Ramos (cell line): Measurements from ENCODE around the gene TDRD12.

Experiments used
- in situ Hi-C: fragments of 300-500 bp; cut with MboI; formaldehyde crosslinking; loops from one replicate; pipeline ENCODE4 v1.14.3; 2022; ENCODE audit warnings: low sequenced_read_pairs; ENCODE audit not compliant: unreplicated experiment

The TDRD12 gene, protein sequence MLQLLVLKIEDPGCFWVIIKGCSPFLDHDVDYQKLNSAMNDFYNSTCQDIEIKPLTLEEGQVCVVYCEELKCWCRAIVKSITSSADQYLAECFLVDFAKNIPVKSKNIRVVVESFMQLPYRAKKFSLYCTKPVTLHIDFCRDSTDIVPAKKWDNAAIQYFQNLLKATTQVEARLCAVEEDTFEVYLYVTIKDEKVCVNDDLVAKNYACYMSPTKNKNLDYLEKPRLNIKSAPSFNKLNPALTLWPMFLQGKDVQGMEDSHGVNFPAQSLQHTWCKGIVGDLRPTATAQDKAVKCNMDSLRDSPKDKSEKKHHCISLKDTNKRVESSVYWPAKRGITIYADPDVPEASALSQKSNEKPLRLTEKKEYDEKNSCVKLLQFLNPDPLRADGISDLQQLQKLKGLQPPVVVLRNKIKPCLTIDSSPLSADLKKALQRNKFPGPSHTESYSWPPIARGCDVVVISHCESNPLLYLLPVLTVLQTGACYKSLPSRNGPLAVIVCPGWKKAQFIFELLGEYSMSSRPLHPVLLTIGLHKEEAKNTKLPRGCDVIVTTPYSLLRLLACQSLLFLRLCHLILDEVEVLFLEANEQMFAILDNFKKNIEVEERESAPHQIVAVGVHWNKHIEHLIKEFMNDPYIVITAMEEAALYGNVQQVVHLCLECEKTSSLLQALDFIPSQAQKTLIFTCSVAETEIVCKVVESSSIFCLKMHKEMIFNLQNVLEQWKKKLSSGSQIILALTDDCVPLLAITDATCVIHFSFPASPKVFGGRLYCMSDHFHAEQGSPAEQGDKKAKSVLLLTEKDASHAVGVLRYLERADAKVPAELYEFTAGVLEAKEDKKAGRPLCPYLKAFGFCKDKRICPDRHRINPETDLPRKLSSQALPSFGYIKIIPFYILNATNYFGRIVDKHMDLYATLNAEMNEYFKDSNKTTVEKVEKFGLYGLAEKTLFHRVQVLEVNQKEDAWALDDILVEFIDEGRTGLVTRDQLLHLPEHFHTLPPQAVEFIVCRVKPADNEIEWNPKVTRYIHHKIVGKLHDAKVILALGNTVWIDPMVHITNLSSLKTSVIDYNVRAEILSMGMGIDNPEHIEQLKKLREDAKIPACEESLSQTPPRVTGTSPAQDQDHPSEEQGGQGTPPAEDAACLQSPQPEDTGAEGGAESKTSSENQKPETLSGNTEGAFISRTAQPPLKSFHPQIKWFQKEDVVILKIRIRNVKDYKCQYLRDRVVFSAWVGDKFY (N-terminal part only)

DNA sequence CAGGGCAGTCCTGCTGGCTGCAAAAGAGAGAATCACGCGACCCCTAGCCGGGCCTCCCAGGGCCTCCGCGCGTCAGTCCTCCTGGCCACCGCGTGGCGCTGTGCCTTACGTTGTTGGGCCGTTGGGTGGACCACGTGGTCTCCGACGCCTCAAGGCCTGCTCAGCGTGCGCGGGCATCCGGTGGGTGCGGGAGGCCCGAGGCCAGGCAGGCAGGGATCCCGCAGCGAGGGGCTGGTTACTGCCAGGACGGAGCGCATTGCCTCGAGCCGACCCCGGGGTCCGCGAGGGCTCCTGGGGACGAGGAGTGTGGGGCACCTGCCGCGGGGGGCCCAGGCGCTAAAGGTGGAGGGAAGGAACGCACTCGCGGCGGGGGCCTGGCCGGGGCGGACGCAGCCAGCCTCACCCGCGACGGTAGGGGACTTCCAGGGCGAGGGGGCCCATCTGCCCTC, at the start of gene TDRD12:
TSS of gene TDRD12 (plus strand) at position 157 of the 449 bp plus-strand sequence. CDS start 306 bp downstream, outside the sequence.
- in situ Hi-C loops: no loop called here

DNA sequence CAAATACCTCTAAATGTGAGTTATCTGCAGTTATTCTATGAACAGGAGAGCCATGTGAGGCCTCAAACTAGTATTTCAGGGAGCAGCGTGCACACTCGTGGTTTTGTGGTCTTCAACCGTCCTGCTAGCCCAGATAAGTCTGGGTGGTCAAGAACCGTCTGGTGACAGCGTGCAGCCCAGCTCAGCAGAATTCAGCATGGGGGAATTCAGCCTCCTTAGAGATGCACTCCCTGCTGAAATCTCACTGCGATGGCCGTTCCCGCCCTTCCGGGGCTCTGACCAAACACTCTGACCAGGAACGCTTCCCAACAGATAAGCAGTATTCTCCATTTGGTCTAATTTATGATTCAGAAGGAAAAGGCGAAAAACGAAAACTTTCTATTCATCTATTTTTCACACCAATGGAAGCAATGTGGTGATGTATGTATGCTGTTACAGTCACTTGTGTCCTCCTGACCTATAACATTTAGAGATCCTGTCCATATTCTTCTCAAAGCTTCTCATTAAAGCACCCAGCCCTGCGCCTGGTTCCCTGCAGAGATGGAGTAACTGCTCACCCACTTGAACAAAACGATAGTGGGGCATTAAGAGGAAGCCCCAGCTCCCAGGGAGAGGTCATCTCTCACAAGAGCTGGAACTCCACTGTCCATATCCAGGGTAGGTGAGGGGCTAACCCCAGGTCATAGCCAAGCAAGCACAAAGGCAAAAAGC, 47.5 kb upstream of the TDRD12 start:
- in situ Hi-C loops: no loop called here

DNA sequence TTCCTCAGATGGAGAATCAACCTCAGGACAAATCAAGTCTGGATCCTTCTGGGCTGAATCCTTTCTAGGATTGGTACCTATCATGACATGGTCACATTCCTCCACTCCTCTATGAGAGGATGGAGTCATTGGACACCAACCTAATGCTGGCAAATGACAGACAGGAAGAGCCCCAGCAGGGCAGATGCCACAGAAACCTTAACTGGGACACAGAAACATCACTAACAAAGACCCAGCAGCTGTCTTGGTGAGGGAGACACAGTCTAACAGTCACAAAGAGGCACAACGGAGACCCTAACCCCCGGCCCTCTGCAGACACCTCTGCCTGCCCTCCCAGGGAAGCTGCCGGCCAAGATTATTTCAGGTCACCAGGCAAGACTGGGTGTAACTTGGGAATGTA, 46.7 kb upstream of the TDRD12 start:
- in situ Hi-C loops: no loop called here

DNA sequence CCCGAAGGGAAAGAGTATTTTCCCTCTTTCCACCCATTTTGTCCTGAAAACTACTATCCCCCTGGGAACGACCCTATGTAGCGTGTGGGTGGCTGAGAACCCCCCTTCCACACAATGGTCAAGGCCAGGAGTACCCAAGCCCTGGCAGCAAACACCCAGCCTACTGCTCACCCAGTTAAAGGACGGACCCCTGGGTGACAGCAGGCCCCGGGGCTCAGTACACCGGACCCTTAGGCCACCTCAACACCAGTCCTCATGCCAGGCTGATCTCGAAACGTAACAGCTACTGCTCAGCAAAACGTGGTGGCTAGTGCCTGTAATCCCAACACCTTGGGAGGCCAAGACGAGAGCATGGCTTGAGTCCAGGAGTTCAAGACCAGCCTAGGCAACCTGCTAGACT, 46.0 kb upstream of the TDRD12 start:
- in situ Hi-C loops: no loop called here

DNA sequence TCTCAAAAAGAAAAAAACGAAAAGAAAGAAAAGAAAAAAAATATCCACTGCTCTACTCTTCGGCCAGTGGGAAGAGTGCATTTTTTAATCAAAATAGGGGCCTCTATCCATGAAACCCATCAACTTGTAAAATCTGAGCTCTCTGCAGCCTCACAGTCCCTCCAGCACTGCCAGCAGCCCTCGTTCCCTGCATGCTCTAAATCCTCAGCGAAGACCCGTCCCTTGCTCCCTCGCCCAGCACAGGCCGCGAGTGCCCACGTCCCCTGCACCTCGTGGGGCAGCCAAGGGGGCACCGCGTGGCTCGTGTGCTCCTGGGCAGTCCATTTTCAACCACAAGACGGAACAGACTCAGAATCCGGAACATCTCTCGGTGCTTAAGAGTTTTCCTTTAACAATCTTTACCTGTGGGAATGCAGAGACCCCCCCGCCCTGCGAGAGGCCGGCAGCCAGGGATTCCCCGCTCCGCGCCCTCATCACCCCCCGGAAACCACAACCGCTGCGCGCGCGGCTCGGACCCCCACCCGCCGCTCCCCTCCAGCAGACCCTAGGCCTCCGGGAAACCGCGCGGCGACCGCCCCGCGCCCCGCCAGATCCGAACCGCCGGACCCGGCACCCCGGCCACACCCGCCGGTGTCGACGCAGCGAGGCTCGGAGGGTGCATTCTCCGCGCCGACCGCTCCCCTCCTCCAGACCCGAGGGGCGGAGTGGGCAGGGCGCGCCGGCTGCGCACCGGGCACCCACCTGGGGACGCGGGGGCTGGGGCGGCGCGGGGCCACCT, 45.2 kb upstream of the TDRD12 start:
- in situ Hi-C loops: no loop called here

DNA sequence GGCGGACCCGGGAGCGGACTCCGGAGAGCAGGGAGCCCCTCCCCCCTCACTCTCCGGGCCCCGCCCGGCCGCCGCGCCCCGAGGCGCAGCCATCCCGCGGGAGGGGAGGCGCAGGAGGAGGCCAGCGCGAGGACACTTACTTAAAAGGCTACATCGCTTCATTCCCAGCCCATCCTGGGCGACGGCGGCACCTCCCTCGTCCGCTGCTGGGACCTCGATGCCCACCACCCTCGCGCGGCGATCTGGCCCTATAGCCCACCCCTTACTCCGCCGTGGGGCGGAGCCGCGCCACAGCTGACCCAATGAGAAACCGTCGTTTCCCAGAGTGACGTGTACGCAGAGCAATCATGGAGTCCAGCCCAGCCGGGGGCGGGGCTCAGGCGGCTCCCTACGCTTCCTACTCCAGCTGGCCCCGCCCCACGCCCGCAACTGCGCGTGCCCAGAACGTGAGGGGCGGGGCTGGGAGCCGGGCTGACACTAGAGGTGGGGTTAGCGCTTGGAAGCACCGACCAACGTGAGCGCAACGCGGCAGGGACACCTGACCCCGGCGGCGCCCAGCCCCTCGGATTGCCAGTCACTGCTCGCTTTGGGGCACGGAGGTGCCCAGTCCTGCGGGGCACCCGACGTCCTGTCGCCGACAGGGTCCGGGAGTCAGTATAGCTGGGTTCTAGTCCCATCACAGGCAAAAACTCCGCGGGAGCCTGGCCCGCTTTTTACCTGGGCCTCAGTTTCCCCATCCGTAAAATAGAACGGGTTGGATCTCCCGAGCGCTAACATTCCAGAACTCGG, 44.4 kb upstream of the TDRD12 start, which contains the start of gene ANKRD27:
TSS of gene ANKRD27 (minus strand) at position 250 of the 789 bp plus-strand sequence. CDS start 16,165 bp downstream, outside the sequence.
- in situ Hi-C loops: no loop called here

DNA sequence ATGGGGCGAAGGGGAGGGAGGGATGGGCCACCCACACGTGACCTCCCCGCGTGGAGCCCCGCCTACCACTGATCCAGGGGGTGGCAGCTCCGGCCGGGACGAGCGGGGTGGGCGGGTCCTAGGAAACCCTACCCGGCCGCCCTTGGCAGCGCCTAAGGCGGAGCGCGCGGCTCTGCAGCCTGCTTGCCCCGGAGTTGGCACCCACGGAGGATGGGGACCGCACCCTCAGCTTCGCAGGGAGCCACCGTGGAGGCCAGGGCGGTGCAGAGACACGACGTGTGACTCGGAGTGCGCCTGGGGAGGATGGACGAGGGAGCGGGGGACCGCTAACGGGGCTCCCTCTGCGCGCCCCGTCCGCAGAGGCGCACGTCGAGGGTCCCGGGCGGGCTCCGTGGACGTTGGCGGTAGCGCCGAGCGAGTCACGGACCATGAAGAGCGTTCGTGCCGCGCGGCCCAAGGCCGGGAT, 43.8 kb upstream of the TDRD12 start, which contains the start of gene RGS9BP:
TSS of gene RGS9BP (plus strand) at position 129 of the 466 bp plus-strand sequence. CDS start 416 bp downstream, outside the sequence.
- in situ Hi-C loops: no loop called here

DNA sequence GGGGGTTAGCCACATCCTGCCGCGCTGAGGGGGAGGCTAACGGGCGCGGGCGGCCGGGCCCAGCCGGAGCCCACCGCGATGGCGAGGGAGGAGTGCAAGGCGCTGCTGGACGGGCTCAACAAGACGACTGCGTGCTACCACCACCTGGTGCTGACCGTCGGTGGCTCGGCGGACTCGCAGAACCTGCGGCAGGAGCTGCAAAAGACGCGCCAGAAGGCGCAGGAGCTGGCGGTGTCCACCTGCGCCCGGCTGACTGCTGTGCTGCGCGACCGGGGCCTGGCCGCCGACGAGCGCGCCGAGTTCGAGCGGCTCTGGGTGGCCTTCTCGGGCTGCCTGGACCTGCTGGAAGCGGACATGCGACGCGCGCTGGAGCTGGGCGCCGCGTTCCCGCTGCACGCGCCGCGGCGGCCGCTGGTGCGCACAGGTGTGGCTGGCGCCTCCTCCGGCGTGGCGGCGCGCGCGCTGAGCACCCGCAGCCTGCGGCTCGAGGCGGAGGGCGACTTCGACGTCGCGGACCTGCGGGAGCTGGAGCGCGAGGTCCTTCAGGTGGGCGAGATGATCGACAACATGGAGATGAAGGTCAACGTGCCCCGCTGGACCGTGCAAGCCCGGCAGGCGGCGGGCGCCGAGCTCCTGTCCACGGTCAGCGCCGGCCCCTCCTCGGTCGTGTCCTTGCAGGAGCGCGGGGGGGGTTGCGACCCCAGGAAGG, 43.2 kb upstream of the TDRD12 start:
- in situ Hi-C loops: no loop called here

DNA sequence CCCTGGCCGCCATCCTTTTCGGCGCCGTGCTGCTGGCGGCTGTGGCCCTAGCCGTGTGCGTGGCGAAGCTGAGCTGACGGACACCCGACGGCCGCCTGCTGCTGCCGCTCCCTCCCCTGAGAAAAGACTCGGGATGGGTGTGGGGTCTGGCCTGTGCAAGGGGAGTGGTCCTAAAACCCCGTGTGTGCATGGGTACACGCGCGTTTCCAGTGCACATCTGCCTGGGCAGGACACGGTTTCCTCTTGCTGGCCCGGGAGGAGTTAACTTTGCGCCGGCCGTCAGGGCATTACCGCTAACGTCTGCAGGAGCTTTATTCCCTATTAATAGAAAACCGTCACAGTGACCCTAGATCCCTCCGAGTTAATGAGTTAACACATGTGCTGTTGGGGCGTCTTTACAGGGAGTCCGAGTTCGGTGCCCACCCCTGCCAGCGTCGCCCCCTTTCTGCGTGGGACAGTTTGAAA, 42.6 kb upstream of the TDRD12 start:
- in situ Hi-C loops: no loop called here

DNA sequence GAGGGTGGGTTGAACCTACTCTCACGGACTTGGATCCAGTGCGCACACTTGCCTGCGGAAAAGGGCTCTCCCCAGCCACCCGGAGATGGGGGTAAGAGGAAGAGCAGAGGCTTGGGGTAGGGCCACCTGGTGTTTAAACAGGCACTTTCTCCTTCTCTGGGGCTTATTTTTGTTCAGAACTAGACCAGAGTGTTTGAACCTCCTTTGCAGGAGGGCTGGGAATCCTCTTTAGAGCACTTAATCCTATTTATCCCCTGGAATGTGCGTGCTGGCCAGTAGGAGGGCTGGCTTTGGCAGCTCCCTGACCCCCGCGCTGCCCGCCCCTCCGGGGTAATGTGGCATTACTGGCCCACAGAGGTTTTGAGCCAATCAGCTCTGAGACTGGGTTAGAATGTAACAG, 41.9 kb upstream of the TDRD12 start:
- in situ Hi-C loops: no loop called here

DNA sequence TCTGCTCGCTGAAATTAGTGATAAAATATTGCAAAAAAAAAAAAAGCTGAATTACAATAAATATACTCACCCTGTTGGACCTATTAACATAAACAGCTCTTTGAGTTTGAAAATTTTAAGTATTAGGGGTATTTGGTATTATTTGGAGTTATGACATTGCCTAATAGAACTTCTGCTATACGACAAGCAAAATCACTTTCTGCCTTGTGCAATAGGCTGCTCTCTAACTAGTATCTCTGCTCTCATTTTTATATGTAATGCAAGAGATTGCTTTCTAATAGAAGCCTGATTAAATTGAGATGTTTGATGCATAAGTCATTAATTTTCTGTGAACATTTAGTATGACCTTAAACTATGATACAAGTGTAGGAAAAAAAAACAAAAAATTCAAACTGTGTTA, 38.6 kb upstream of the TDRD12 start:
- in situ Hi-C loops: no loop called here

DNA sequence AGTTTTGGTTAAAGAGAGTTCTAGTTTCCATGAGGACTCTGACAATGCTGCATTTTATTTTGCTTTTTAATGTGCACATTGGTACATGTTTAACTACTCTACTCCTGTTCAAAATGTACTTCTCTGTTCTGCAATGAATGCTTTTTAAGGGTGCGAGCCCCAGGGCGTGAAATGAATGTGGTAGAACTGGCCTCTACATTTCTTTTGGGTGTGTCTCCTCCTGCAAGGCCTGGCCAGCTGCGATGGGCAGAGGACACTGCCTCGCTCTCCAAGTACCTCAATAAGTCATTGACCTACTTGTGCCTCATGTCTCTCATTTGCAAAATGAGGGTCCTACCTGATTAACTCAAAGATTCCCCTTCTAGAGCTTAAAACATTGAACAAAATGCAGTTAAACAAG, 37.2 kb upstream of the TDRD12 start:
- in situ Hi-C loops: no loop called here

DNA sequence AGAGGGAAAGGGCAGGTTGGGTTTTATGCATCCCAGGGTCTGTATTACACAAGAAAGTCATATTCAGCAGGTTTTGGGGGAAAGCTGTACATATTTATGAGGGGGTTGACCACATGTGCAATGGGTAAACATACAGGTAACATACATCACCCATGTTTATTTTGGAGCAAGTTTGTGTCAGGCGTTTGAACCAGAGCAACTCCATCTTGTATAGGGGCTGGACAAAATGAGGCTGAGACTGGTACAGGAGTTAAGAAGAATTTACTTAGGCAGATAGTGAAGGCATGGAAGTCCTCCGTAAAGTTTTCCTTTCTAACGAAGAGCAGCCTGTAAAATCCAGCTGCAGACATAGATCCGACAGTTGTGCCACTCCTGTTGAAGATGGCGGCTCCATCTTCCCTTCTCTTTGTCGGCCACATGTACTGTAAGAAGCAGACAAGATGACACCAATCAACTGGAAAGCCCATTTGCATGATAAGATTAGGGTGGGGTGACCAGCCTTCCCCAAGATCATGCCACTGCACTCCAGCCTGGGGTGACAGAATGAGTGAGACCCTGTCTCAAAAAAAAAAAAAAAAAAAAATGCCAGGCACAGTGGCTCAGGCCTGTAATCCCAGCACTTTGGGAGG, 32.6 kb upstream of the TDRD12 start:
- in situ Hi-C loops: no loop called here

DNA sequence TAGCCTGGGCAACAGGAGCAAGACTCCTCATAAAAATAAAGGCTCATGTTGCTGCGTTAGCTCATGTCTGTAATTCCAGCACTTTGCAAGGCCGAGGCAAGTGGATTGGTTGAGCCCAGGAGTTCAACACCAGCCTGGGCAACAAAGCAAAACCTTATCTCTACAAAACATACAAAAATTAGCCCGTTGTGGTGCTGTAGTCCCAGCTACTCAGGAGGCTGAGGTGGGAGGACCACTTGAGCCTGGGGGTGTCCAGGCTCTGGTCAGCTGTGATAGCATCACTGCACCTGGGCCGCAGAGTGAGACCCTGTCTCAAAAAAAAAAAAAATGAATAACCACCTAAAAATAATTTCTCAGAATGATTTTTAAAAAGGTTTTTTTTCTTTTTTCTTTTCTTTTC, 31.9 kb upstream of the TDRD12 start:
- in situ Hi-C loops: no loop called here

DNA sequence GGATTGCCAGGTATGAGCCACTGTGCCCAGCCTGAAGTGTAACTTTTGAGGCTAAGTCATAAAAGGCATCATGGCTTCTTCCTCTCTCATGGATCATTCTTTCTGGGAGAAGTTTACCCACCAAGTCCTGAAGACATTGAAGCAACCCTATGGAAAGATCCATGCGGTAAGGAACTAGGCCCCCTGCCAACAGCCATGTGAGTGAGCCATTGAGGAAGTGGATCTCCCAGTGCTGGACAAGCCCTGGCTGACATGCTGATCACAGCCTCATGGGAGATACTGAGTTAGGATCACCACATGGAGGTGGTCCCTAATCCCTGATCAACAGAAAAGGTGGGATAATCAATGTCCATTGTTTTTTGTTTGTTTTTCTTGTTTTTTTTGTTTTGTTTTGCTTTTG, 31.3 kb upstream of the TDRD12 start:
- in situ Hi-C loops: no loop called here

DNA sequence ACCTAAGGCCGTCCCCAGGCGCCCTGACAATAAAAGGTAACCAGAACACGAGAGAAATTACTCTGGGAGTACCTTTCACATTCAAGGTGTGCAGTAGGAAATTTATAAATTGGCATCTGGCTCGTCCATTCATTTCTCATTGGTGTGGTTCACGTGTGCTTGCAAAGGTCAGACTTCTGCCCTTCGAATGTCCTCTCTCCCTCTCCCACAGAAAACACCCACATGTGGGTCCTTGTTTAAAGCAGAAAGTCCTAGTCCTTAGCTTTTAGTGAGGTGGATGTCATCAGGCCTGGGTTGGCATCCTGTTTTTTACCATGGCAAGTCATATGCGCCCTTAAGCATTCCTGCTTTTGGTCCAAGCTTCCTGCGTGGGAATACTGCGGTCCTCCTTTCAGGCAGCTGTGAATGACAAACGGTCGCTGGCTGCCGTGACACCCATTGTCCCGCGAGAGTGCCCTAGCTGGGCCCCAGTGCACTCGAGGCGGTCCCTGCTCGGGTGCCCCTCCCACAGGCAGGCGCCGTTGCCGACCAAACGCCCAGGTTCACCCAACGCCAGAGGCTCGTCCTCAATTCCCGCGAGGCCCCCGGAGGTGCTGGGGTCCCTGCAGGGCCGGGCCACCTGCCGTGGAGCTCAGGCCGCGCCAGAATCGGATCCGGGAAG, 28.1 kb upstream of the TDRD12 start, which contains the start of gene NUDT19:
TSS of gene NUDT19 (plus strand) at position 531 of the 661 bp plus-strand sequence. CDS start 140 bp downstream, outside the sequence.
- in situ Hi-C loops: no loop called here
